Fibroblast of lung (primary cell): ENCODE measurements around the gene PRR20E. TPM values are rescaled to one million over a fixed set of nuclear protein-coding genes. Genes with fewer than 3 reads are reported as not detected.

Source experiments
- DNase-seq, 2 donors: peaks; one replicate each; pipeline versions ENCODE4 v3.0.0 to v3.0.0-alpha.2; 2010; ENCODE audit warnings: low read depth in 2 of 2
- H2AFZ ChIP-seq: 2 replicates; pipeline ENCODE4 v1.5.1; 2012; ENCODE audit warnings: low read length, control low read depth, inconsistent platforms
- H3K27ac ChIP-seq: 2 replicates; pipeline ENCODE4 v1.5.1; 2011; ENCODE audit warnings: low read length, control low read depth; ENCODE audit not compliant: insufficient read depth
- H3K27me3 ChIP-seq: 2 replicates; pipeline ENCODE4 v1.5.1; 2011; ENCODE audit warnings: mild to moderate bottlenecking, low read length; ENCODE audit not compliant: control insufficient read depth, insufficient read depth
- H3K36me3 ChIP-seq: 2 replicates; pipeline ENCODE4 v1.5.1; 2011; ENCODE audit warnings: low read length; ENCODE audit not compliant: control insufficient read depth, insufficient read depth
- H3K4me1 ChIP-seq: 2 replicates; pipeline ENCODE4 v1.5.1; 2011; ENCODE audit warnings: low read length; ENCODE audit not compliant: control insufficient read depth, insufficient read depth; ENCODE audit errors: extremely low read depth
- H3K4me2 ChIP-seq: 2 replicates; pipeline ENCODE4 v1.5.1; 2011; ENCODE audit warnings: low read length, control low read depth; ENCODE audit not compliant: insufficient read depth; ENCODE audit errors: extremely low read depth
- H3K4me3 ChIP-seq, 4 experiments: fragments of 200-600 bp in 1 of 4; sonication (generic) in 1 of 4; replicated peaks in 1 of 4; 2 replicates each; pipeline ENCODE4 v1.5.1; 2011 to 2016; ENCODE audit warnings: low read length in 4 of 4, low read depth in 3 of 4, mild to moderate bottlenecking in 3 of 4, control low read depth in 2 of 4, inconsistent platforms in 1 of 4, mixed read lengths in 1 of 4; ENCODE audit not compliant: insufficient read depth in 1 of 4; ENCODE audit errors: control extremely low read depth in 1 of 4
- H3K79me2 ChIP-seq: 2 replicates; pipeline ENCODE4 v1.5.1; 2012; ENCODE audit warnings: mild to moderate bottlenecking, low read length, inconsistent platforms; ENCODE audit not compliant: control insufficient read depth, insufficient read depth
- H3K9ac ChIP-seq: 2 replicates; pipeline ENCODE4 v1.5.1; 2011; ENCODE audit warnings: mild to moderate bottlenecking, low read length, control low read depth; ENCODE audit not compliant: insufficient read depth
- H3K9me3 ChIP-seq: 2 replicates; pipeline ENCODE4 v1.5.1; 2012; ENCODE audit warnings: low read depth, low read length; ENCODE audit not compliant: control insufficient read depth, insufficient read depth
- H4K20me1 ChIP-seq: 2 replicates; pipeline ENCODE4 v1.5.1; 2011; ENCODE audit warnings: low read length; ENCODE audit not compliant: control insufficient read depth, insufficient read depth; ENCODE audit errors: extremely low read depth
- CTCF ChIP-seq, 2 donors: IDR thresholded peaks in 1 of 2; conservative IDR thresholded peaks in 1 of 2; 1 replicate in 1 of 2; 2 replicates in 1 of 2; pipeline ENCODE4 v1.5.1; 2011 to 2012; ENCODE audit warnings: low read length in 2 of 2, control low read depth in 1 of 2, inconsistent platforms in 1 of 2, low read depth in 1 of 2, mild to moderate bottlenecking in 1 of 2
- EZH2 ChIP-seq: IDR thresholded peaks from 2 replicates; pipeline ENCODE4 v1.5.1; 2012; ENCODE audit warnings: low read length, control low read depth, mild to moderate bottlenecking; ENCODE audit errors: missing control alignments
- polyA plus RNA-seq, 2 donors: library from polyadenylated mRNA; depleted of rRNA in 1 of 2; stranded (reverse) in 1 of 2; unstranded in 1 of 2; fragments of >200 nt; gene quantifications; 2 replicates each; pipeline ENCODE4 v1.2.1, GENCODE V29; 2011 to 2012; ENCODE audit warnings: missing spikeins in 1 of 2
- total RNA-seq: library from RNA; depleted of rRNA; stranded (reverse); fragments of >200 nt; gene quantifications from 2 replicates; pipeline ENCODE4 v1.2.1, GENCODE V29; 2014

The PRR20E gene
- total and polyA plus RNA-seq, 2 donors (not counting 1 experiment from before 2014, with no cell fraction given), result not detected

GRCh38 chr13:57212989-57213388 lies 46.0 kb downstream of the PRR20E start:
- no peak for TF ChIP-seq EZH2
- no peak for TF ChIP-seq CTCF (conservative IDR thresholded peaks at IDR 0.05 in 1 of 2, IDR thresholded peaks at IDR 0.05 in 1 of 2; ENCODE audit: low read depth in 1 of 2, low read length in 2 of 2)
- Histone ChIP-seq H3K4me3 (no peak overlapping the region), H3K36me3 (no peaks in the 10 kb centered on the region)

More at GRCh38 chr13:57212989-57213388, 46.0 kb downstream of the PRR20E start:
- DNase-seq, result no peak
- no peaks in the 10 kb centered on the region for H4K20me1 ChIP-seq
- no peak overlapping the region for H2AFZ ChIP-seq
- no peaks in the 10 kb centered on the region for H3K9me3 ChIP-seq
- H3K27ac ChIP-seq, result no peak overlapping the region
- H3K9ac ChIP-seq, result no peak overlapping the region
- H3K79me2 ChIP-seq, result no peaks in the 10 kb centered on the region
- H3K4me1 ChIP-seq, result no peaks in the 10 kb centered on the region
- no peak overlapping the region for H3K4me2 ChIP-seq
- H3K27me3 ChIP-seq, result no peaks in the 10 kb centered on the region

Other genes with a start within 250 kb of the PRR20E start
- not detected in 2 replicates for gene PRR20A, start 26.3 kb upstream of the PRR20E start, total RNA-seq
- not detected in 2 replicates for gene PRR20A, start 26.3 kb upstream of the PRR20E start, polyA plus RNA-seq
- not detected in 2 replicates for gene PRR20B, start 19.7 kb upstream of the PRR20E start, total RNA-seq
- gene PRR20B, start 19.7 kb upstream of the PRR20E start, polyA plus RNA-seq, result not detected in 2 replicates
- not detected in 2 replicates for gene PRR20C, start 13.1 kb upstream of the PRR20E start, total RNA-seq
- not detected in 2 replicates for gene PRR20C, start 13.1 kb upstream of the PRR20E start, polyA plus RNA-seq
- not detected in 2 replicates for gene PRR20D, start 6.6 kb upstream of the PRR20E start, total RNA-seq
- gene PRR20D, start 6.6 kb upstream of the PRR20E start, polyA plus RNA-seq, result not detected in 2 replicates